Stimulated activated CD8-positive, alpha-beta memory T cell treated with anti-CD3 and anti-CD28 coated beads, Interleukin-15, amount 100 ng/mL, for 1 hour (primary cell): Measurements from ENCODE around the gene HES5.

Experiments used
- DNase-seq: peaks from one replicate; pipeline ENCODE4 v3.0.0-alpha.2; 2020; ENCODE audit warnings: low read depth

Gene HES5

DNA sequence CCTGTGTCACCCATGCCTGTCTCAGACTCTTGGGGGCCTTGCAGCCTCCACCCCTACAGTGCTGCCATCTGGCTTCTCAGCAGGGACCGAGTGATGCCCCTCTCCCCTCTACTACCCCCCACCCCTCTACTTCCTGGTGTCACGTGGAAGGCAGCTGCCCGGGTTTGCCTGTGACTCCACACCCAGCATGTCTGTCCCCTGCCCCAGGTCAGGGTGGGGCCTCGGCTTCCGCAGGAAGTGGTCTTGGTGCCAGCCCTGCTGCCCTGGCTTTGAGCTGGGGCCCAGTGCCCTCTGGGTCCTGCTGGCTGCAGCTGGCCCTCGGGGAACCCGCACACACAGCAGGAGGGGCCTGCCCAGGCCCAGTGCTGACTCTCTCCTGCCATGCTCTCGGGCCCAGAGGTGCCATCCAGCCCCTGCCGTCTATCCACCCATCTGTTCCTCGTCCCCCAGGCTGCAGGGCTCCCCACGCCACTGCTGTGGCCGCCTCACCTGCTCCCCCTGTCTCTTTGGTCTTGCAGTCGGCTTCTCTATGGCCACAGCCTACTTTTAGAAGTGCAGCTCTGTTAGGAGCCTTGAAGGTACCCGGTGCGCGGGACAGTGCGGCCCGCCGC lies 30.0 kb downstream of the HES5 start:
- no peak for DNase-seq

DNA sequence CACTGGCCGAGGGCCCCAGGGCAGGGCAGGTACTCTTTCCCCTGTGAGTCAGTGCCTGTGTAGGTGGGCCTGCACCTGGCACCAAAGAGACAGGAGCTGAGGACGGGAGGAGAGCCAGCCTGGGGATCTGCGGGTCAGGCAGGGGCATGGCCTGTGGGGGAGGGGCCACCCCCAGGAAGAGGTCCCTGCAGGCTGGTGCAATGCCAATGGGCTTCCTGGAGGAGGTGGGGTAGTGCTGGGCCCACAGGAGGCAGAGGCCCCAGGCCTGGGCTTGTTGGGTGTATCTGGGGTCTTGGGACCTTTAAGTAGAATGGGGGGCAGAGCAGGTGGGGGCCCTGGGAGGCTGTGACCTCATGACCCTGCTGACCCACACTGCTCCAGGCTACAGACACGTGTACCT lies 30.8 kb downstream of the HES5 start:
- DNase-seq, result no peak

DNA sequence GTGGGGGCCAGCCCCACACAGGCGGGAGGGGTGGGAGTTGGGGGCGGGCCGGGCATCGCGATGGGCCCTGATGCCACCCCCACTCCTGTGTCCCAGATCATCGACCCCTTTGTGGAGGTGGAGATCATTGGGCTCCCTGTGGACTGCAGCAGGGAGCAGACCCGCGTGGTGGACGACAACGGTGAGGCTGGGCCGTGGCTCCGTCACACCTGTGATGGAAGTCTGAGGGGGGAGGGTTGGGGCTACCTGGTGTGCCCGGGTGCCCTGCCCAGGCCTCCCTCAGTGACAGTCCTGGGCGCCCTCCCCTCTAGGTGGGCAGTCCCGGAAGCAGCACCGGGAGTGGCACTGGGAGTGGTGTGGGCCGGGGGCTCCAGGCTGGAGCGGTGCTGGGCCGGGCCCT lies 31.4 kb downstream of the HES5 start:
- no peak for DNase-seq

DNA sequence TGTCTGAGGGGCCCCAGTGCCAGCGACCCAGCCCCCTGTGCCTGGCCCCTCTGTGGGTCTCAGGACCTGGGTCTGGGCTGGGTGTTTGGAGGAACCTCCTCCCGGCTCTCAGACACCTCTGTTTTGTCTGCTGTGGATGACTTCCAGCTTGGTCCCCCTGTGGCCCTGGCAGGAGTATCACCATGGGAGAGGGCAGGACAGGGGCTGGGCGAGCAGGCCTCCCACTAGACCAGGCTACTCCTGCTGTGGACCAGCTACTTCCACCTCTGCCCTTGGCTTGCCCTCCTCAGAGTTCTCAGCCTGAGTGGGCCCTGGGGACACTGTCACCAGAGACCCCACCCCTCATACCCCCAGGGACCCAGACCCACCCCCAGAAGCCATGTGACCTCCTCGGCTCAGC lies 32.2 kb downstream of the HES5 start:
- DNase-seq, result no peak

DNA sequence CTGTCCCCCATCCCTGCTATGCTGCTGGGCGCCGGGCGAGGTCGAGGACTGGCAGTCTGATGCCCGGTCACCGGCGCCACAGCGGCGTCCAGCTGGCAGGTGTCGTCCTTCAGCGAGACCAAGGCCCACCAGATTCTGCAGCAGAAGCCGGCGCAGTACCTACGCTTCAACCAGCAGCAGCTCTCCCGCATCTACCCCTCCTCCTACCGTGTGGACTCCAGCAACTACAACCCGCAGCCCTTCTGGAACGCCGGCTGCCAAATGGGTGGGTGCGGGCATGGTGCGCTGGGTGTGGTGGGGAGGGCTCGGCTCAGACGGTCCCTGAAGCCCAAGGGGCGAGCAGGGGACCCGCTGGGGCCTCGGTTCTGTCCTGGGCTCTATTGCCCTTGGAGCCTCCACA lies 33.3 kb downstream of the HES5 start:
- DNase-seq, result no peak

DNA sequence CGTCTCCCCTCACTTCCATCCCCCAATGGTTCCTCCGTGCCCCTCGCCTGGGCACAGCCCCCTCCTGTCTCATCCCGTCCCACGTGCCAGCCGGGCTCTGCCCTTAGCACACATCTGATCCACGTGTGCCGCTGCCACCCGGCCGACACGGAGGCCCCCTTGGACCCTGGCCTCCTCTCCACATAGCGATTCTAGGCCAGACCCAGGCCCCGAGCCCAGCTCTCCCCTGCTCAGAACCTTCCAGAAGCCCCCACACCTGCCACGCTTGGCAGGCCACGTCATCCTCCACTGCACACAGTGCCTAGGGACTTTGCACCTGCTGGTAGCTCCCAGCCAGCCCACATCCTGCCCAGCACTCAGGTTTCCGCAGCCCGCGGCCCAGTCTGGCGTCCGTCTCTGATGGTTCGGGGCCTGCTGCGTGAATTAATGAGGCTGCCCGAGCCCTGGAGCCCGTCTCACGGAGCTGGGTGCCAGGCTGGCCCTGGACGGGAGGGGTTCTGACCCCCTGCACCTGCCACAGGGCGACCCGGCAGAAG lies 33.9 kb downstream of the HES5 start:
- DNase-seq, result no peak

DNA sequence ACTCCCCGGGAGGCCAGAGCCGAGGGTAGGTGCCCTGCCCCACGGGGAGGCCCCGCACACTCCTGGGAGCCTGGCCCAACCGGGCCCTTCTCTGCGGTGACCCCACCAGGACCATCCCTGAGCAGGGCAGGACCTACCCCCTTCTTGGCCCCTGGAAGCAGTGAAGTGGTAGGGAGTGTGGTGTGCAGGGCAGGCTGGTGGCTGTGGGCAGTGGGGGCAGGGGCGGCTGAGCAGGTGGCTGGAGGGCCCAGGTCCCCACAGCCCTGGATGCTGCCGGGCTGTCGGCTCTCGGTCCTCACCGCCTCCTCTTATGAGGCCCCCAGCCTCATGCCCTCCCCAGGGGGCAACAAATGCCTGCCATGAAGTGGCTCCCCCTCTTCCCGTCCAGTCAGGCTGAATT lies 34.5 kb downstream of the HES5 start:
- DNase-seq, result no peak

DNA sequence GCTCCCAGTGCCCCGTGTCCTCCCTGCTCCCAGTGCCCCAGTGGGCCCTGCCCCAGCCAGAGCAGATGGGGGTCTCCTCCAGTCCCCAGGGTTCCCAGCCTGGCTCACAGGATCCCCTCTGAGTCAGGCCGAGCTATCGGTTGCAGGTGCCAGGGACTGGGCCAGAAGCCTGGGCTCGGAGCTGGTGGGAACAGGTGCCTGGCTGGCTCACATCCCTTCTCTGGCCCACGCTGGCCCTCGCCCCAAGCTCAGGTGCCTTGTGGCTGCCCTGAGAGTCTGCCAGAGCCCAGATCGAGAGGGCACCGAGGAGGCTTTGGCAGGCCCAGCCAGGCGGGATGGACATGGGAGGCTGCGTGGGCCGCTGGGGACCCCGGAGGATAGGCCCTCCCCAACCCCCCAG lies 35.0 kb downstream of the HES5 start:
- no peak for DNase-seq

DNA sequence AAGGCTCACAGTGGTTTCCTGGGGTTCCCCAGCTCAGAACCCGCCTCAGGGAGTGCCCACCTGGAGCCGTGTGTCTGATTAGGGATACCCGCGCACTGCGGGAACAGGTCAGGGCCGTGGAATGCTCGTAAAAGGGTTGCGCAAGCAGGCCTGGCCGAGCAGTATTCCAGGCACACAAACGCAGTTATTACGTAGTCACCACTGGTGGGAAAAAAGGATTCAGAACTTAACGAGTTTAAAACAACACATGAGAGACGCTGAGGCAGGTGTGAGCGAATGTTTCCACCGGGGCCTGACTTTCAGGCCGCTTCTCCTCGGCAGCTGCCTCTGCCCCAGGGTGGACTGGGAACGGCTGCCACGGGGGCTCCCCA lies 35.8 kb downstream of the HES5 start:
- DNase-seq, result no peak

DNA sequence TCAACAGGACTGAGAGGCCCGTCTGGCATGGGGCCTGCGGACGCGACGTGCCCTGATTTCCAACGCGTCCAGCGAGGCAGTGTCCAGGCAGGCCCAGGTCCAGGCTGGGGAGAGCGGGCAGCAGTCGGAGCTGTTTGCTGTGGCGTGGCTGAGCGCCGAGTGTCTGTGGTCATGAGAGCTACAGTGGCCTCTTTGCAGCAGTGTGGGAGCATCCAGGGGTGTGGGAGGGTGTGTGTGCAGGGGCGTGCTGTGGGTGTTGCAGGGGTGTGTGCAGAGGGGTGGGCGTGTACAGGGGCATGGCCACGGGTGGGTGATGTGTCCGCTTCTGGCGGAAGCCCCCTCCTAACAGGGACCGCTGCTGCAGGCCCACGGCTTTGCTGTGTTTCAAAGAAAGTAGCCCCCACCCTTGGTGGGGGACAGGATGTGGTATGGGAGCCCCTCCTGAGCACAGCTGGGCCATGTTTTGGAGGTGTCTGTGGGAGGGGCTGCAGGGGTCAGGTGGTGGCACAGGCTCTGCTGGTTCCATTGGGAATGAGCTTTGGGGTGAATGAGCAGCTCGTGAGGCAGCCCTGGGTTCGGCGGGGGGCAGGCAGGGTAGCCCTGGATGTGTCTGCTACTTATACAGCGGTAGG lies 36.3 kb downstream of the HES5 start:
- DNase-seq, result no peak

DNA sequence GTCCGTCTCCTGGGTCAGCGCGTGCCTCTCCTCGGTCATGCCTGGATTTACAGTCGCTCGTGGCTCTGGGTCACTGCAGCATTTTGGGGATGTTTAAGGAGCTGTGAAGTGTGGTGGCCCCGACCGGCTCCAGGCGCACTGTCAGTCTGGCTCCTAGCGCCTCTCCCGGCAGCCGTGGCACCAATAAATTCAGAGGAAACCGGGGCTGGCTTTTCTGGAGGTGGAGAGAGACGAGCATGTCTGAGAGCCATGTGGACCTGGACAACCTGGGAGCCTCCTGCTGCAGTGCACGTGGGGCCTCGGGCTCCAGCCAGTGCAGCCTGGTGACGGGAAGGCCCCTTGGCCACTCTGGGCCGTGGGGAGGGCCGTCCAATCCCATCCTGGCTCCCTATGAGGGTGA lies 36.8 kb downstream of the HES5 start:
- DNase-seq, result no peak

DNA sequence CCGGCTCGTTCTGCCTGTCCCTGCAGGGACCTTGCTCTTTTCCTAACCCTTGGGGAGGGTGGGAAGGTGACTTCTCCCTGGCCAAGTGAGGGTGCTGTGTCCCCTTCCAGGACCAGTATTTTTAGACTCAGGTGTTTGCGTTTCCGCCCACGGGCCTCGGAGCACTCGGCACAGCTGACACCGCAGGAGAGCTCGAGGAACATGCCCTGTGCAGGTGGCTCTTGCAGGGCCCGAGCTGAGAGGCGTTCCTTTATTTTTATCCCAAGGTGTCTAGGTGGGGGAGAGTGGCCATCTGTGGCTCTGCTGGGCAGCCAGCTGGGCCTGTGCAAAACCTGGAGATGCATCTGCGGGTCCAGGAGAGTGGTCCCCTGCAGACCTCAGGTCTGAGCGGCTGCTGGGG lies 38.0 kb downstream of the HES5 start:
- DNase-seq, result no peak

DNA sequence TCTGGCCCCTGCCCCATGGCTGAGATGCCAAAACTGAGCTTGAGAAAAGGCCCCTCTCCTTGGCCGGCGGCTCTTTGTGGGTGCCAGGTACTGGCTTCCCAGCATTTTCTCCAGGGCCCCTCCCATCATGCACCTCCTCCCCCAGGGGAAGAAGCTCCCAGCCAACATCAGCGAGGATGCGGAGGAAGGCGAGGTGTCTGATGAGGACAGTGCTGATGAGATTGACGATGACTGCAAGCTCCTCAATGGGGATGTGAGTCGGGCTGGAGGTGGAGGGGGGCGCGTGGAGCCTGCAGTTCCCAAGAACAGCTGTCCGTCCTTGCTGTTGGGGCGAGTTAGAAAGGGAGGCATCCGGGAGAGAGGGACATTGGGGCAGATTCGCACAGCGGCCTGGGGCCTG lies 40.4 kb downstream of the HES5 start:
- no peak for DNase-seq

DNA sequence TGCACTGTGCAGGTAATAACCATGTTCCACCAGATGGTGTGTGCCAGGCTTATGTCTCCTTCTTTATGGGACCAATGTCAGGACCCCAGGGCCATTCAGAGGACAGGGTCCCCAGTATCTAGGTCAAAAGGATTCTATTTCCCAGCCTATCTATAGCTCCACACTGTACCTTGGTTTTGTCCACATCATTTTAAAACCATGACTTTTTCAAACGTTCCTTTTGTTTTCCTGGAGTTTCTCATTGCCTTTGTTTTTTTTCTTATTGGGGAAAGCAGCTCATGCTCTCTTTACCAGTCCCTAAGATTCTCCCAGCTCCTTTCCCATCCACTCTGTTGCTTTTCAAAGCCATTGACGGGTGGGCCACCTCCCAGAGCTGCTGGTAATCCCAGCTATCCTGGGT lies 41.4 kb downstream of the HES5 start:
- DNase-seq, result no peak

DNA sequence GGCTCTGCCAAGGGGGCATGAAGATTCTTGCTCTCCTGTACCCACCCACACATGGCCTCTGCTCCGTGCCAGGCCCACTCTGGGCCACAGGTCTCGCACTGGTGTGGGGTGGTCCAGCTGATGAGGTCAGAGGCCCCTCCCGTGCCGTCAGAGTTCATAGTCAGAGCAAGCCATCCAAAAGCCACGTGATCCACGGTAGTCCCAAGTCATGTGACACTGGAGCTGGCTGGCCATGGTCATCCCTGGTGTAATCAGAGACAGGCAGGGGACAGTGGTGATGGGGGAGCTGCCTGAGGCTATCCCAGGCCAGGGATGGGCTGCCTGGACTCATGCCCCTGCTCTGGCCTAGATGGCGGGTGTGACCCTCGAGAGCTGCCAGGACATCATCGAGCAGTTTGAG lies 43.5 kb downstream of the HES5 start:
- no peak for DNase-seq

DNA sequence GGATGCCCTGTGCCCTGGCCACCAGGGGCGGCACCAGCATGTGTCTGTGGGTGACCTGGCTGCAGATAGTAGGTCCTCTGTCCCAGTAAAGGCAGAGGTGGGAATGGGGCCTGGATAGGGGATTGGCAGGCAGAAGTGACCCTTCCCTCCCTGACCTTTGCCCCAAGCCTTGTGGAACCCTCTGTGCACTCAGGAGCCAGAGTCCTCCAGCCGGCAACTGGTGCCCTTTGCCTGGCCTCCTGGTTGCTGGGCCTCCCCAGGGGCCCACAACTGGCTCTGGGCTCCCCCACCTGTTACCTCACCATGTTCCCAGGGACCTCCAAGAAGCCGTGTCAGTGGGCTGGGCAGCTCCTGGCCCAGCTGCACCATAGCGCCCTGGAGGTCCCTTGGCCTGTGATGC lies 44.0 kb downstream of the HES5 start:
- DNase-seq, result no peak

DNA sequence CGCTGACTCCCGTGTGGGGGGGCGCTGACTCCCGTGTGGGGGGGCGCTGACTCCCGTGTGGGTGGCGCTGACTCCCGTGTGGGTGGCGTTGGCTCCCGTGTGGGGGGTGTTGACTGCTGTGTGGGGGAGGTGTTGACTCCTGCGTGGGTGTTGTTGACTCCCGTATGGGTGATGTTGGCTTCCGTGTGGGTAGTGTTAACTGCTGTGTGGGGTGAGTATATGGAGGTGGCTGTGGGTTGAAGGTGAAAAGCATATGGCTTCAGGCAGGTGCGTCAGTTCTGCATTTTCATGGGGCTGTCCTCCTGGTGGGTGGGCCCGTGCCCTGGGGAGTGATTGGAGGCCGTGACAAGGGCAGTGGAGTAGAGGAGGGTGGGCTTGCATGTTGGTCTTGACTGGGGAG lies 46.1 kb downstream of the HES5 start:
- no peak for DNase-seq

DNA sequence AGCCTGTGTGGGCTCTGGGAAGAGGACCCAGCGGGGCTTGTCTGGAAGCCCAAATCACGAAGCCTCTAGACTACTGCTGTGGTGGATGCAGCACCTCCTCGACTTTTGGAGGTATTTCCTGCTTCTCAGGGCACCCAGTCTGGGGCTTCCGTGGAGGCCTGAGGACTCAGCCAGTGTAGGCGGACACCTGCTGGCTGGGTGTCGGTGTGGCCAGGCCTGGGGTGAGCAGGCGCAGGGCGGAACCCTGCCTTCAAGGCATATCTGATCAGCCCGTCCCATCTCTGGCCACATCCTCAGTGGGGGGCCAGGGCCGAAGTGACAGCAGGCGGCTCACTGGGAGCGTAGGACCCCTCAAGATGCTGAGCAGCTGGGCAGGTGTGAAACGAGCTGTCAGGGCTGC lies 47.0 kb downstream of the HES5 start:
- no peak for DNase-seq

DNA sequence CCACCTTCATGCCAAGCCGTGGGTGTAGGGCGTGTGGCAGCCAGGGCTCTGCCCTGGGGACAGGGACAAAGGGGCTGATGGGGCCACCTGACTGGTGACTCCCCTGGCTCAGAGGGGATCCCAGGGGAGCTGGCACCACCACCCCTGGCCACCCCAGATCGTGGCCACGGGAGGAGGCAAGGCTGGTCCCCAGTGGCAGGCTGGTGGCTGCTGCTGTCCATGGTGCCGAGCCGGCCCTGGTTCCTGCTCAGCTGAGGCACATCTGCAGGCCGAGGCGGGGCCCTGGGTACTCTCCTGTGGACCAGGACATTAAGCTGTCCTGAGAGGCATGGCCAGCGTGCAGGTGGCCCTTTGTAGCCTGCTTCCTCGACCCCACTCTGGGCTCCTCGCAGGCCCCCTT lies 47.5 kb downstream of the HES5 start:
- DNase-seq, result no peak

DNA sequence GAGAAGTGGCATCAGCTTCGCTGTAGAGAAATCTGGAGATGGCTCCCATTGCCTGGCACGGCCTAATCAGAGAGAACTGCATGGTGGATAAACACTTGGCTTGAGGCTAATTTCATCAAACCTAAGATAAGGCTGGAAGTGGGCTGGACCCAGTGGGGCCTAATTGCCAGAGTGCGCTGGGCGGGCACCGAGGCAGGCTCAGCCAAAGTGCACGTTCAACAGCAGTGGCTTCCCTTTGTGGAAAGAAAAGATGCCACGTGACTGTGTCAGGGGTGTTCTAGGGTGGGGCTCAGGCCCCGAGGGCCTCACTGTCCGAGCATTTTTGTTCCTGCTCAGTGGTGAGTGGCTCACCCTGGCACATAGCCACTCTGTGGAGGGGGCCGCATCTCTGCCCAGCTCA lies 48.2 kb downstream of the HES5 start:
- no peak for DNase-seq

DNA sequence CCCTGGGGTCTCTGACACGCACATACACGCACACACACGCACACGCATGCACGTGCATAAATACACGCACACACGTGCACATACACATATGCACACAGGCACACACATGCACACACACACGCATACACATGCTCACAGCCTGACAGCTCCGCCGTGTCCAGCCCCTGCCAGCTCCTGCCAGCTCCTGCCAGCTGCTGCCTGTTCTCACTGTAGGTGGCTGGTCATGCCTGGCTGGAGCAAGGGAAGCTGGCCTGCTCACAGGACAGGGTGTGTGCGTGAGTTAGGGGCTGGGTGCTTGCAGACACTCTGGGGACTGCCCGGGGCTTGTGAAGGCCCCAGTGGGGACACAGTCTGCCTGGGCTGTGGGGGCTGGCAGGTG lies 49.1 kb downstream of the HES5 start:
- DNase-seq, result no peak

DNA sequence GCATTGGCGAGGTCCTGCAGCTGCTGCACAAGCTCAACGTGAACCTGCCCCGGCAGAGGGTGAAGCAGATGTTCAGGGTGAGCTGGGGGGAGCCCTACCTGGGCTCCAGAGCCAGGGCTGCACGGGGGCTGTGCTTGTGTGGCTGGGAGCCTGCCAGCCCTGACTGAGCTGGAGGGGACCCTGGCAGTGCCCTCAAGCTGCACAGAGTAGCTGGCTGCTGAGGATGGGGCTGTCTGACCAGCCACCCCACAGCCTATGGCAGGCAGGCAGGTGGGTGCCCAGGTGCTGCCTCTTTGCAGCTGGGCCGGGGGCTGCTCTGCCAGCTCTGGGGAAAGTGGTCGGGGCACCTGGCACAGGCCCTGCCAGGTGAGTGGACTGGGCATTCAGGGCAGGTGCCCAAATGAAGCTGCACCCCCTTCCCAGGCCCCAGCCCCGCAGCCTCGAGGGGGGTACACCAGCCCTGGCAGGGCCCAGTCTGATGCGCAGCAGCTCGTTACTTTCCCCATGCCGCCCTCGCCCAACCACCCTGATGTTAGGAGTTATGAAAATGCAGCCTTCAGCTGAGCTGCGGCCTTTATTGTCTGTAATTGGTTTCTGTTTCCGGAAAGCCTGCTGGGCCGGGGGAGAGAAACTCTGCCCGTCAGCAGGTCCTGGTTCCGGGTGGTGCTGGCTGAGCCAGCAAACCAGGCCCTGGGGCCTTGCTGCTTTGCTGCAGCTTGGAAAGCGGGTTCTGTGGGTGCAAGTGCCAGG lies 49.7 kb downstream of the HES5 start:
- no peak for DNase-seq

DNA sequence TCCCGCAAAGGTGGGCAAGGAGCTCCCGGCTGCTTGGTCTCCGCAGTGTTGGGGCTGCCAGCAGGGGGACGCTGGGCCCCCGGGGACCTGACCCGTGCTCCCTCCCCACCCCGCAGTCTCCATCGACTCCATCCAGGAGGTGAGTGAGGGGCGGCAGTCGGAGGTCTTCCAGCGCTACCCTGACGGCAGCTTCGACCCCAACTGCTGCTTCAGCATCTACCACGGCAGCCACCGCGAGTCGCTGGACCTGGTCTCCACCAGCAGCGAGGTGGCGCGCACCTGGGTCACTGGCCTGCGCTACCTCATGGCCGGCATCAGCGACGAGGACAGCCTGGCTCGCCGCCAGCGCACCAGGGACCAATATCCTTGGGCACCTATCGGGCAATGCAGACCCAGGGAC lies 50.4 kb downstream of the HES5 start:
- DNase-seq, result no peak

DNA sequence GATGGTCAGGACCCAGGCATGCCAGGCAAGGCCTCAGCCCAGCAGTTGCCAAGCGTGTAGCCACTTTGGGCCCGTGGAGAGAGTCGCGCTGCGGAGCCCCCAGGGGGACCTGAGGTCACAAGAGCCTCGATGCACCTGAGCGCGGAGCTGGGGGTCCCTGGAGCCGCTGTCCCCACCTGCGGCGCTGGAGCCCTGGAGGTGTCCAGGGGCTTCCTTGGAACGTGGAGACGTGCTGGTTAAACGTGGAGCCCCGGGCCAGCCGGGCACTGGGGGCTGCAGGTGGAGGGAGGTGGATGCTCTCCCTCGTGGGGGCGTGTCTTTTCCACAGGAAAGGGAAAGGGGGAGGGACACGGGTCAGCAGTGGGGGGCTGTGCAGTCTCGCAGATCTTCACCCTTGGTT lies 50.9 kb downstream of the HES5 start:
- no peak for DNase-seq
